ENCODE data around the gene COBLL1.

- peak in 2 of 4 experiments; percentile 10 to 45 for TF ChIP-seq CTCF (IDR thresholded peaks at IDR 0.05)
- TF ChIP-seq POLR2A (IDR thresholded peaks at IDR 0.05), result no peak
- peak; percentile 21 for TF ChIP-seq POLR2AphosphoS5 (IDR thresholded peaks at IDR 0.05)
These were observed 1.8 kb upstream of the COBLL1 start for GRCh38 chr2:164843346-164843911.
